ENCODE results near the gene MCM8. TPM values are rescaled to one million over a fixed set of nuclear protein-coding genes. Genes with fewer than 3 reads are reported as not detected.

MCM8 gene
- total and polyA plus RNA-seq, 4 donors = 0.49 to 11.0 (median 1.5) TPM

DNA sequence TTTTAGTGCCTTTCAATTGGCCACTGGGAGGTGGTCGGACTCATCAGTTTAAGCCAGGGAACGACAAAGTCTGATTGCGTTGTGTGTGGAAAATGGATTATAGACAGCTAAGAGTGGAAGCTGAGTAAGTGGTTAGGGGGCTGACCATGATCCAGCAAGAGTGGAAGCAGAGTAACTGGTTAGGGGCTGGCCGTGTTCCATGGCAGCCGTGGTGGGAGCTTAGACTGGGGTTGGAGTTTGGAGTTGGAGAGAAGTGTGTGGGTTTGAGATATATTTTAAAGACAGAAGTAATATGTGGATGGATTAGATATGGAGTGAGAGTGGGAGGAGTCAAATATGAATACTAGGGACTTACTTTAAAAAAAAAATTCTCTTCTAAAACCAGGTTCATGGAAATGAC is 61.7 kb downstream of the MCM8 start:
- H3K27me3 ChIP-seq (ENCODE audit: control insufficient read depth in 4 of 4, insufficient read depth in 4 of 4, low read length in 3 of 4) = no peaks in the 10 kb centered on the region
- H3K4me1 ChIP-seq (ENCODE audit: control insufficient read depth in 4 of 4, insufficient read depth in 4 of 4, low read length in 3 of 4) = peaks cover 1 to 37% (median 27%) of the 10 kb centered on the region in 4 donors
- WGBS = 95% methylated on average over 5 of the region's 5 CpGs
- TF ChIP-seq EGR1 (IDR thresholded peaks at IDR 0.05; ENCODE audit: low read depth in 2 of 2) (no peak), HNF4A (conservative IDR thresholded peaks at IDR 0.05) (no peak), JUND (IDR thresholded peaks at IDR 0.05) (no peak), FOXA2 (IDR thresholded peaks at IDR 0.05) (no peak), SP1 (IDR thresholded peaks at IDR 0.05) (no peak), RXRA (IDR thresholded peaks at IDR 0.05) (no peak), GABPA (IDR thresholded peaks at IDR 0.05 in 1 of 2, conservative IDR thresholded peaks at IDR 0.05 in 1 of 2) (no peak)
- TF ChIP-seq, protein P1, sequence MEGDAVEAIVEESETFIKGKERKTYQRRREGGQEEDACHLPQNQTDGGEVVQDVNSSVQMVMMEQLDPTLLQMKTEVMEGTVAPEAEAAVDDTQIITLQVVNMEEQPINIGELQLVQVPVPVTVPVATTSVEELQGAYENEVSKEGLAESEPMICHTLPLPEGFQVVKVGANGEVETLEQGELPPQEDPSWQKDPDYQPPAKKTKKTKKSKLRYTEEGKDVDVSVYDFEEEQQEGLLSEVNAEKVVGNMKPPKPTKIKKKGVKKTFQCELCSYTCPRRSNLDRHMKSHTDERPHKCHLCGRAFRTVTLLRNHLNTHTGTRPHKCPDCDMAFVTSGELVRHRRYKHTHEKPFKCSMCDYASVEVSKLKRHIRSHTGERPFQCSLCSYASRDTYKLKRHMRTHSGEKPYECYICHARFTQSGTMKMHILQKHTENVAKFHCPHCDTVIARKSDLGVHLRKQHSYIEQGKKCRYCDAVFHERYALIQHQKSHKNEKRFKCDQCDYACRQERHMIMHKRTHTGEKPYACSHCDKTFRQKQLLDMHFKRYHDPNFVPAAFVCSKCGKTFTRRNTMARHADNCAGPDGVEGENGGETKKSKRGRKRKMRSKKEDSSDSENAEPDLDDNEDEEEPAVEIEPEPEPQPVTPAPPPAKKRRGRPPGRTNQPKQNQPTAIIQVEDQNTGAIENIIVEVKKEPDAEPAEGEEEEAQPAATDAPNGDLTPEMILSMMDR (IDR thresholded peaks at IDR 0.05; ENCODE audit: low read depth, low read length, missing input control) = no peak
- TF ChIP-seq, protein P2, sequence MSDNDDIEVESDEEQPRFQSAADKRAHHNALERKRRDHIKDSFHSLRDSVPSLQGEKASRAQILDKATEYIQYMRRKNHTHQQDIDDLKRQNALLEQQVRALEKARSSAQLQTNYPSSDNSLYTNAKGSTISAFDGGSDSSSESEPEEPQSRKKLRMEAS (IDR thresholded peaks at IDR 0.05) = no peak
- TF ChIP-seq, protein P3, sequence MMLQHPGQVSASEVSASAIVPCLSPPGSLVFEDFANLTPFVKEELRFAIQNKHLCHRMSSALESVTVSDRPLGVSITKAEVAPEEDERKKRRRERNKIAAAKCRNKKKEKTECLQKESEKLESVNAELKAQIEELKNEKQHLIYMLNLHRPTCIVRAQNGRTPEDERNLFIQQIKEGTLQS (IDR thresholded peaks at IDR 0.05) = no peak
- TF ChIP-seq, protein P4, sequence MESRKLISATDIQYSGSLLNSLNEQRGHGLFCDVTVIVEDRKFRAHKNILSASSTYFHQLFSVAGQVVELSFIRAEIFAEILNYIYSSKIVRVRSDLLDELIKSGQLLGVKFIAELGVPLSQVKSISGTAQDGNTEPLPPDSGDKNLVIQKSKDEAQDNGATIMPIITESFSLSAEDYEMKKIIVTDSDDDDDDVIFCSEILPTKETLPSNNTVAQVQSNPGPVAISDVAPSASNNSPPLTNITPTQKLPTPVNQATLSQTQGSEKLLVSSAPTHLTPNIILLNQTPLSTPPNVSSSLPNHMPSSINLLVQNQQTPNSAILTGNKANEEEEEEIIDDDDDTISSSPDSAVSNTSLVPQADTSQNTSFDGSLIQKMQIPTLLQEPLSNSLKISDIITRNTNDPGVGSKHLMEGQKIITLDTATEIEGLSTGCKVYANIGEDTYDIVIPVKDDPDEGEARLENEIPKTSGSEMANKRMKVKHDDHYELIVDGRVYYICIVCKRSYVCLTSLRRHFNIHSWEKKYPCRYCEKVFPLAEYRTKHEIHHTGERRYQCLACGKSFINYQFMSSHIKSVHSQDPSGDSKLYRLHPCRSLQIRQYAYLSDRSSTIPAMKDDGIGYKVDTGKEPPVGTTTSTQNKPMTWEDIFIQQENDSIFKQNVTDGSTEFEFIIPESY (IDR thresholded peaks at IDR 0.05) = no peak
- no peak for DNase-seq (ENCODE audit: low spot score)
- H3K36me3 ChIP-seq (ENCODE audit: control insufficient read depth in 4 of 4, insufficient read depth in 3 of 4, low read depth in 1 of 4, low read length in 3 of 4) = peaks cover 11 to 40% (median 24%) of the 10 kb centered on the region in 4 donors
- H3K27ac ChIP-seq (ENCODE audit: low read depth in 1 of 2, low read length in 2 of 2) = no peak overlapping the region
- no peaks in the 10 kb centered on the region for H3K9me3 ChIP-seq (ENCODE audit: control insufficient read depth in 4 of 4, low read length in 3 of 4)
- no peak overlapping the region for H3K9ac ChIP-seq (ENCODE audit: low read depth in 1 of 2, low read length in 2 of 2)
- no peak overlapping the region for H3K4me3 ChIP-seq (ENCODE audit: low read depth in 1 of 3, low read length in 3 of 3)

DNA sequence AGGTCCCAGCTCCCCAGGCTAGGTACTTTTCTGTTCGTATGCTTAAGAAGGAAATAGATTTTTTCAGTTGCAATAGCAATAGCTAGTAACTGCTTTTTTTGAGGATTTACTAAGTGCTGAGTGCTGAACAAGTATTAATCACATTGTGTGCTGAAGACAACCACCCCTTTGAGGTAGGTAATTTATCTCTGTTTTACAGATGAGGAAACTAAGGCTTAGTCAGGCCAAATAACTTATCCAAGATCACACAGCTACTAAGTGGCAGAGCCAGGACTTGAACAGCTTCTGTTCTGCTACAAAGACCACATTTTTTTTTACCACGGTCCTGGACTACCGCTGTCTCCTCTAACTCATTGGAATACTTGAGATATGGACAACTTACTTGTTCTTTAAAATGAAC is 63.6 kb downstream of the MCM8 start:
- Histone ChIP-seq H3K9ac (ENCODE audit: low read depth in 1 of 2, low read length in 2 of 2) (no peak overlapping the region), H3K27ac (ENCODE audit: low read depth in 1 of 2, low read length in 2 of 2) (no peak overlapping the region), H3K27me3 (ENCODE audit: control insufficient read depth in 4 of 4, insufficient read depth in 4 of 4, low read length in 3 of 4) (no peaks in the 10 kb centered on the region), H3K4me1 (ENCODE audit: control insufficient read depth in 4 of 4, insufficient read depth in 4 of 4, low read length in 3 of 4) (peaks cover 2 to 20% (median 16%) of the 10 kb centered on the region in 4 donors), H3K4me3 (ENCODE audit: low read depth in 1 of 3, low read length in 3 of 3) (no peak overlapping the region), H3K9me3 (ENCODE audit: control insufficient read depth in 4 of 4, low read length in 3 of 4) (no peaks in the 10 kb centered on the region), H3K36me3 (ENCODE audit: control insufficient read depth in 4 of 4, insufficient read depth in 3 of 4, low read depth in 1 of 4, low read length in 3 of 4) (peaks cover 13 to 40% (median 24%) of the 10 kb centered on the region in 4 donors)
- no peak for DNase-seq (ENCODE audit: low spot score)
- no peak for TF ChIP-seq RXRA (IDR thresholded peaks at IDR 0.05)
- TF ChIP-seq HNF4A (conservative IDR thresholded peaks at IDR 0.05) = no peak
- TF ChIP-seq EGR1 (IDR thresholded peaks at IDR 0.05; ENCODE audit: low read depth in 2 of 2) = no peak
- TF ChIP-seq, protein P1 (IDR thresholded peaks at IDR 0.05; ENCODE audit: low read depth, low read length, missing input control) = no peak
- TF ChIP-seq, protein P5, sequence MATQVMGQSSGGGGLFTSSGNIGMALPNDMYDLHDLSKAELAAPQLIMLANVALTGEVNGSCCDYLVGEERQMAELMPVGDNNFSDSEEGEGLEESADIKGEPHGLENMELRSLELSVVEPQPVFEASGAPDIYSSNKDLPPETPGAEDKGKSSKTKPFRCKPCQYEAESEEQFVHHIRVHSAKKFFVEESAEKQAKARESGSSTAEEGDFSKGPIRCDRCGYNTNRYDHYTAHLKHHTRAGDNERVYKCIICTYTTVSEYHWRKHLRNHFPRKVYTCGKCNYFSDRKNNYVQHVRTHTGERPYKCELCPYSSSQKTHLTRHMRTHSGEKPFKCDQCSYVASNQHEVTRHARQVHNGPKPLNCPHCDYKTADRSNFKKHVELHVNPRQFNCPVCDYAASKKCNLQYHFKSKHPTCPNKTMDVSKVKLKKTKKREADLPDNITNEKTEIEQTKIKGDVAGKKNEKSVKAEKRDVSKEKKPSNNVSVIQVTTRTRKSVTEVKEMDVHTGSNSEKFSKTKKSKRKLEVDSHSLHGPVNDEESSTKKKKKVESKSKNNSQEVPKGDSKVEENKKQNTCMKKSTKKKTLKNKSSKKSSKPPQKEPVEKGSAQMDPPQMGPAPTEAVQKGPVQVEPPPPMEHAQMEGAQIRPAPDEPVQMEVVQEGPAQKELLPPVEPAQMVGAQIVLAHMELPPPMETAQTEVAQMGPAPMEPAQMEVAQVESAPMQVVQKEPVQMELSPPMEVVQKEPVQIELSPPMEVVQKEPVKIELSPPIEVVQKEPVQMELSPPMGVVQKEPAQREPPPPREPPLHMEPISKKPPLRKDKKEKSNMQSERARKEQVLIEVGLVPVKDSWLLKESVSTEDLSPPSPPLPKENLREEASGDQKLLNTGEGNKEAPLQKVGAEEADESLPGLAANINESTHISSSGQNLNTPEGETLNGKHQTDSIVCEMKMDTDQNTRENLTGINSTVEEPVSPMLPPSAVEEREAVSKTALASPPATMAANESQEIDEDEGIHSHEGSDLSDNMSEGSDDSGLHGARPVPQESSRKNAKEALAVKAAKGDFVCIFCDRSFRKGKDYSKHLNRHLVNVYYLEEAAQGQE (IDR thresholded peaks at IDR 0.05) = no peak
- TF ChIP-seq SP1 (IDR thresholded peaks at IDR 0.05) = no peak
- no peak for TF ChIP-seq JUND (IDR thresholded peaks at IDR 0.05)
- TF ChIP-seq RAD21 (IDR thresholded peaks at IDR 0.05) = no peak
- 89% methylated on average over 3 of the region's 3 CpGs for WGBS

Measured in liver (tissue), 9 donors.